Lower leg skin (tissue), 3 donors: ENCODE measurements around the gene SRRM4.

Experiments used
- POLR2A ChIP-seq, 2 donors: fragments of 450-650 bp; IDR thresholded peaks; one replicate each; pipeline ENCODE4 v1.6.1; 2016 to 2017; ENCODE audit warnings: antibody characterized with exemption in 2 of 2, mild to moderate bottlenecking in 1 of 2, moderate library complexity in 1 of 2
- TF ChIP-seq, protein P1 (sequence below), 3 donors: fragments of 450-650 bp; IDR thresholded peaks; one replicate each; pipeline ENCODE4 v1.5.1; 2016; ENCODE audit warnings: antibody characterized with exemption in 3 of 3, mild to moderate bottlenecking in 3 of 3, moderate library complexity in 2 of 3

DNA sequence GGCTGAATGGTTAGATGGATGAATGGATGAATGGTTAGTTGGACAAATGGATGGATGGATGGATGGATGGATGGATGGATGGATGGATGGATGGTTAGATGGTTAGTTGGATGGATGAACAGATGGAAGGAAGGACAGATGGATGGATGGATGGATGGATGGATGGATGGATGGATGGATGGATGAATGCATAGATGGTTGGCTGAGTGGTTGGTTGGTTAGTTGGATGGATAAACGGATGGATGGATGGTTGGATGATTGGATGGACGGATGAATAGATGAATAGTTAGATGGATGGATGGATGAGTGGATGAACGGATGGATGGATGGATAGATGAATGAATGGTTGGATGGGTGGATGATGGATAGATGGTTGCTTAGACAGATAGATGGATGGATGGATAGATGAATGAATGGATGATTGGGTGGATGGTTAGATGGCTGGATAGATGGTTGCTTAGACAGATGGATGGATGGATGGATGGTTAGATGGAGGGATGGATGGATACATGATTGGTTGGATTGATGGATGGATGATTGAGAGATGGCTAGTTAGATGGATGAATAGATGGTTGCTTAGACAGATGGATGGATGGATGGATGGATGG lies 148.6 kb downstream of the SRRM4 start:
- TF ChIP-seq POLR2A (IDR thresholded peaks at IDR 0.05), result no peak
- TF ChIP-seq, protein P1, sequence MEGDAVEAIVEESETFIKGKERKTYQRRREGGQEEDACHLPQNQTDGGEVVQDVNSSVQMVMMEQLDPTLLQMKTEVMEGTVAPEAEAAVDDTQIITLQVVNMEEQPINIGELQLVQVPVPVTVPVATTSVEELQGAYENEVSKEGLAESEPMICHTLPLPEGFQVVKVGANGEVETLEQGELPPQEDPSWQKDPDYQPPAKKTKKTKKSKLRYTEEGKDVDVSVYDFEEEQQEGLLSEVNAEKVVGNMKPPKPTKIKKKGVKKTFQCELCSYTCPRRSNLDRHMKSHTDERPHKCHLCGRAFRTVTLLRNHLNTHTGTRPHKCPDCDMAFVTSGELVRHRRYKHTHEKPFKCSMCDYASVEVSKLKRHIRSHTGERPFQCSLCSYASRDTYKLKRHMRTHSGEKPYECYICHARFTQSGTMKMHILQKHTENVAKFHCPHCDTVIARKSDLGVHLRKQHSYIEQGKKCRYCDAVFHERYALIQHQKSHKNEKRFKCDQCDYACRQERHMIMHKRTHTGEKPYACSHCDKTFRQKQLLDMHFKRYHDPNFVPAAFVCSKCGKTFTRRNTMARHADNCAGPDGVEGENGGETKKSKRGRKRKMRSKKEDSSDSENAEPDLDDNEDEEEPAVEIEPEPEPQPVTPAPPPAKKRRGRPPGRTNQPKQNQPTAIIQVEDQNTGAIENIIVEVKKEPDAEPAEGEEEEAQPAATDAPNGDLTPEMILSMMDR (IDR thresholded peaks at IDR 0.05), result no peak
